Activated CD4-positive, alpha-beta memory T cell treated with anti-CD3 and anti-CD28 coated beads for 36 hours (primary cell): ENCODE measurements around the gene LRRC2. TPM values are rescaled to one million over a fixed set of nuclear protein-coding genes. Genes with fewer than 3 reads are reported as not detected.
"Not testable (repeated sequence)": the region's sequence is repeated elsewhere in the genome, so short reads cannot be mapped to it uniquely, and the experiment has no call there.

Source experiments
- CTCF ChIA-PET: fragments of 350-600 bp; sonication (Branson Sonifier 250); formaldehyde crosslinking; loops from one replicate; lab custom pipeline; 2021; ENCODE audit warnings: antibody characterized with exemption, inconsistent platforms; lab: Charles Lee
- POLR2A ChIA-PET: fragments of 350-600 bp; sonication (Branson Sonifier 250); formaldehyde crosslinking; loops from one replicate; lab custom pipeline; 2021; ENCODE audit warnings: antibody characterized with exemption; lab: Charles Lee
- DNase-seq: peaks from one replicate; pipeline ENCODE4 v3.0.0-alpha.2; 2020
- H3K27ac Mint-ChIP-seq: one replicate; pipeline ENCODE4 v1.8.0; 2021; ENCODE audit warnings: mixed read lengths
- H3K27me3 Mint-ChIP-seq: one replicate; pipeline ENCODE4 v1.8.0; 2021; ENCODE audit warnings: mixed read lengths
- H3K36me3 Mint-ChIP-seq: one replicate; pipeline ENCODE4 v1.8.0; 2021; ENCODE audit warnings: mixed read lengths
- H3K4me1 Mint-ChIP-seq: one replicate; pipeline ENCODE4 v1.8.0; 2021; ENCODE audit warnings: low read depth, mixed read lengths
- H3K4me3 Mint-ChIP-seq: one replicate; pipeline ENCODE4 v1.8.0; 2021; ENCODE audit warnings: mild to moderate bottlenecking, mixed read lengths
- H3K9me3 Mint-ChIP-seq: one replicate; pipeline ENCODE4 v1.8.0; 2021; ENCODE audit warnings: mixed read lengths
- intact Hi-C: fragments of 100-400 bp; cut with micrococcal nuclease; formaldehyde crosslinking; loops from one replicate; pipeline ENCODE4 v1.15.1; 2023
- total RNA-seq, 2 experiments: library from RNA; stranded (reverse); gene quantifications; one replicate each; pipeline ENCODE4 v1.2.3, GENCODE V29; 2021

Gene LRRC2
- total RNA-seq, 2 experiments from 2014 or later = not detected

- H3K4me1 Mint-ChIP-seq = no peaks in the 10 kb centered on the region
- no peaks in the 10 kb centered on the region for H3K9me3 Mint-ChIP-seq
- POLR2A ChIA-PET = no interaction called here
- H3K27me3 Mint-ChIP-seq = peaks cover 3% of the 10 kb centered on the region
- H3K27ac Mint-ChIP-seq = no peak overlapping the region
- H3K36me3 Mint-ChIP-seq = no peaks in the 10 kb centered on the region
- intact Hi-C loops = no loop called here
- DNase-seq = no peak
- CTCF ChIA-PET = no interaction called here
- no peak overlapping the region for H3K4me3 Mint-ChIP-seq
Observed at GRCh38 chr3:46599590-46599989, 33.5 kb upstream of the LRRC2 start.

DNA sequence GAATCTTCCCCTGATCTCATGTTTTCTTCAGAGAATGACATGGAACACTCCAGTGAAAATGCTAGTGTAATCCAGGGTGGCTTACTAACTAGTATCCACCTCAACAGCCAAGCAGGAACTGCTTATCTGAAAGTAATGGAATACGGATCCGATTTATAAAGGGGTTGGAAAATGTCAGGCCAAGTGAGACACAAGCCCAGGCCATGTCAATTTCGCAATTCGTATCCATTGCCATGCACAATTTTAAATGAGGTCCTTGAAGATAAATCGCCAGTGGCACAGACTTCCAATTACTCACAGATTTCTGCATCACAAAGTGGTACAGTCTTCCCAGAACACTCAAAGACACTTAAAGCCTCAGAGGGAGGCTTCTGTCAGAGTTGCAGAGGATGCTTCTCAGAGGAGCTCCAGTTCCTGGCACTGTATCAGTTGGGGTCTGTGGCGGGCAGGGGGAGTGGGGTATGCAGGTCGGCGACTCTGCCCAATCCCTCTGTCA lies 29.8 kb upstream of the LRRC2 start:
- DNase-seq = no peak
- no peak overlapping the region for H3K27ac Mint-ChIP-seq
- no peaks in the 10 kb centered on the region for H3K9me3 Mint-ChIP-seq
- H3K36me3 Mint-ChIP-seq = no peaks in the 10 kb centered on the region
- intact Hi-C loops = no loop called here
- H3K27me3 Mint-ChIP-seq = peaks cover 3% of the 10 kb centered on the region
- POLR2A ChIA-PET = no interaction called here
- no peaks in the 10 kb centered on the region for H3K4me1 Mint-ChIP-seq
- H3K4me3 Mint-ChIP-seq = no peak overlapping the region
- CTCF ChIA-PET = no interaction called here

- no peak overlapping the region for H3K4me3 Mint-ChIP-seq
- intact Hi-C loops = no loop called here
- no peak overlapping the region for H3K27ac Mint-ChIP-seq
- ChIA-PET POLR2A (no interaction called here), CTCF (interaction anchor here (1.4 kb wide), 1 partner anchor 106 kb away, joined by 7 read pairs; no protein-coding TSS in a partner anchor)
- DNase-seq = no peak
- no peaks in the 10 kb centered on the region for H3K36me3 Mint-ChIP-seq
- H3K9me3 Mint-ChIP-seq = no peaks in the 10 kb centered on the region
- H3K27me3 Mint-ChIP-seq = peaks cover 3% of the 10 kb centered on the region
- no peaks in the 10 kb centered on the region for H3K4me1 Mint-ChIP-seq
Observed at GRCh38 chr3:46594723-46595122, 28.6 kb upstream of the LRRC2 start.

DNA sequence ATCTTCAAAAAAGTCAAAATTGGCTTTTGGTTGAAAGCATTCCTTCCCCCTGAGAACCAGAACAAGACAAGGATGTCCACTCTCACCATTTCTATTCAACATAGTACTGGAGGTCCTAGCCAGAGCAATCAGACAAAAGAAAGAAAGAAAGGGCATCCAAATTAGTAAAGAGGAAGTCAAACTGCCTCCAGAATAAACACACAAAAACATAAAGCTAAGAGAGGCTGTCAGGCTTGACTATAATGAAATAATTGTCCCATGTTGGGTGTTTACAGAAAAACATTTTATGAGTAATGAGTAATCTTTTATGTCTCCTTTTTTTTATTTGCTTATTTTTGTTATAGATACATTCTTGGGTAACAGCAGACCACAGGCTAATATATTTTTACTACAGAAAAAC lies 27.9 kb upstream of the LRRC2 start:
- Mint-ChIP-seq H3K4me3 (no peak overlapping the region), H3K4me1 (no peaks in the 10 kb centered on the region)
- POLR2A ChIA-PET = no interaction called here

DNA sequence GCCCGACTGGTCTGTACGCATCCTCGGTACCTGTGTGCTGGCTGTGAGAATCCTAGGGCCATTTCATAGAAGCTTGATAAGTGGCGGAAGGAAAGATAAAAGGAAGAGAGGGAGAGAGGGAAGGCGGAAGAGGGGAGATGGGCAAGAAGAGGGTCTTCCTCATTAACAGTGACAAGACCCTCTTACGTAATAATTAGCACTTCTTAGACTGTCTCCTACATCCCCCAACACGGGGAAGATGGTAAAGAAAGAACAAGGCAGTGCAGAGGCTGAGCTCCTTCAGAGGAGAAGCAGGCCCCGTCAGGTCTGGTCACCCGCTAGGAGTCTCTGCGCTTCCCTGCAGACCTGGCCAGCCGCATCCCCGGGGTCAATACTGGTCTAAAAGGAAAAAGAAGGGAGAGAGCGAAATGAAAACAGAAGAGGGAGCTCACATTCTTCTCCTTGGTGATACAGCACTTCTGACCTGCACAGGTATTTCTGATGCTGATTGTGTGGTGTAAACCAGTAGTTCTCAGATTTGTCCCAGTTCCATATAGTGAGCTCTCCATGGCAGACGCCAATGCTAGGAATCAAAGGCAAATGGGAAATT lies 27.3 kb upstream of the LRRC2 start:
- CTCF ChIA-PET = interaction anchor here (1.4 kb wide), 1 partner anchor 105 kb away, joined by 7 read pairs; no protein-coding TSS in a partner anchor
- H3K9me3 Mint-ChIP-seq = no peaks in the 10 kb centered on the region

More for the DNA sequence above, 27.9 kb upstream of the LRRC2 start:
- H3K27ac Mint-ChIP-seq = no peak overlapping the region
- peaks cover 3% of the 10 kb centered on the region for H3K27me3 Mint-ChIP-seq
- no peaks in the 10 kb centered on the region for H3K36me3 Mint-ChIP-seq
- intact Hi-C loops = no loop called here
- H3K9me3 Mint-ChIP-seq = no peaks in the 10 kb centered on the region
- CTCF ChIA-PET = interaction anchor here (1.4 kb wide), 1 partner anchor 105 kb away, joined by 7 read pairs; no protein-coding TSS in a partner anchor
- no peak for DNase-seq

GRCh38 chr3:46587268-46587667 lies 21.2 kb upstream of the LRRC2 start:
- DNase-seq, intact Hi-C loops, H3K27ac Mint-ChIP-seq, H3K9me3 Mint-ChIP-seq, POLR2A ChIA-PET, H3K4me3 Mint-ChIP-seq, H3K4me1 Mint-ChIP-seq, H3K27me3 Mint-ChIP-seq, H3K36me3 Mint-ChIP-seq: not testable (repeated sequence)
- CTCF ChIA-PET = interaction anchor here (1.7 to 2.0 kb wide), 2 partner anchors 43 to 99 kb away, joined by 5 read pairs; no protein-coding TSS in a partner anchor

More for the DNA sequence above, 27.3 kb upstream of the LRRC2 start:
- H3K27me3 Mint-ChIP-seq = peaks cover 5% of the 10 kb centered on the region
- intact Hi-C loops = no loop called here
- no peak overlapping the region for H3K27ac Mint-ChIP-seq
- no peak for DNase-seq
- no peak overlapping the region for H3K4me3 Mint-ChIP-seq
- no peaks in the 10 kb centered on the region for H3K36me3 Mint-ChIP-seq
- POLR2A ChIA-PET = no interaction called here
- H3K4me1 Mint-ChIP-seq = no peaks in the 10 kb centered on the region

DNA sequence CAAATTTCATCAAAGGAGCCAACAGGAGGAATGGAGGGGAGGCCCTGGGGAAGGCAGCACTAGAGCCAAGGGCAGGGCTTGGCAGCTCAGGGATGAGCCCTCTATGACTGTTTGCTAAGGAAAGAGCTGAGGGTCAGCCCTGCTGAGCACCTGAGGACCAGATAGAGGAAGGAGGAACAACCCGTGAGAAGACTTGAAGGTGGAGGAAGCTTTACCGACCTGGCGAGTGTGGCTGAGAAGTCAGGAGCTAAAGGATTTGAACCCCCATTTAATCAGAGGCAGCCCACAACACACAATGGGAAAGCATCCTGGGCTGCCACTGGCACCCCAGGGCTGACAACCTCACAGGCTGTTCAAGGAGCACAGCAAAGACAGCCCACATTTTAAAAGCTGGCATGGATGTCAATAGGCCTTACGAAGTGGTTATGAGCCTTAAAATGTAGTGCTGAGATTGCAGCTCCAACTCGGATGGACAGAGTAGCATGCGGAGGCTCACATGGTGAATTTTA lies 20.7 kb upstream of the LRRC2 start:
- H3K36me3 Mint-ChIP-seq = no peaks in the 10 kb centered on the region
- no peak for DNase-seq
- no peak overlapping the region for H3K4me3 Mint-ChIP-seq
- peaks cover 5% of the 10 kb centered on the region for H3K27me3 Mint-ChIP-seq
- H3K27ac Mint-ChIP-seq = no peak overlapping the region
- ChIA-PET CTCF (interaction anchor here (1.7 to 2.0 kb wide), 2 partner anchors 43 to 98 kb away, joined by 5 read pairs; no protein-coding TSS in a partner anchor), POLR2A (no interaction called here)
- H3K4me1 Mint-ChIP-seq = peaks cover 4% of the 10 kb centered on the region
- intact Hi-C loops = no loop called here
- H3K9me3 Mint-ChIP-seq = no peaks in the 10 kb centered on the region

- Mint-ChIP-seq H3K9me3 (no peaks in the 10 kb centered on the region), H3K27ac (no peak overlapping the region), H3K27me3 (peaks cover 5% of the 10 kb centered on the region), H3K4me1 (peaks cover 4% of the 10 kb centered on the region), H3K36me3 (no peaks in the 10 kb centered on the region), H3K4me3 (no peak overlapping the region)
- DNase-seq = no peak
- POLR2A ChIA-PET = no interaction called here
- intact Hi-C loops = no loop called here
- CTCF ChIA-PET = interaction anchor here (1.7 to 2.0 kb wide), 2 partner anchors 44 to 98 kb away, joined by 5 read pairs; no protein-coding TSS in a partner anchor
Observed at GRCh38 chr3:46585799-46586693, 19.9 kb upstream of the LRRC2 start.

DNA sequence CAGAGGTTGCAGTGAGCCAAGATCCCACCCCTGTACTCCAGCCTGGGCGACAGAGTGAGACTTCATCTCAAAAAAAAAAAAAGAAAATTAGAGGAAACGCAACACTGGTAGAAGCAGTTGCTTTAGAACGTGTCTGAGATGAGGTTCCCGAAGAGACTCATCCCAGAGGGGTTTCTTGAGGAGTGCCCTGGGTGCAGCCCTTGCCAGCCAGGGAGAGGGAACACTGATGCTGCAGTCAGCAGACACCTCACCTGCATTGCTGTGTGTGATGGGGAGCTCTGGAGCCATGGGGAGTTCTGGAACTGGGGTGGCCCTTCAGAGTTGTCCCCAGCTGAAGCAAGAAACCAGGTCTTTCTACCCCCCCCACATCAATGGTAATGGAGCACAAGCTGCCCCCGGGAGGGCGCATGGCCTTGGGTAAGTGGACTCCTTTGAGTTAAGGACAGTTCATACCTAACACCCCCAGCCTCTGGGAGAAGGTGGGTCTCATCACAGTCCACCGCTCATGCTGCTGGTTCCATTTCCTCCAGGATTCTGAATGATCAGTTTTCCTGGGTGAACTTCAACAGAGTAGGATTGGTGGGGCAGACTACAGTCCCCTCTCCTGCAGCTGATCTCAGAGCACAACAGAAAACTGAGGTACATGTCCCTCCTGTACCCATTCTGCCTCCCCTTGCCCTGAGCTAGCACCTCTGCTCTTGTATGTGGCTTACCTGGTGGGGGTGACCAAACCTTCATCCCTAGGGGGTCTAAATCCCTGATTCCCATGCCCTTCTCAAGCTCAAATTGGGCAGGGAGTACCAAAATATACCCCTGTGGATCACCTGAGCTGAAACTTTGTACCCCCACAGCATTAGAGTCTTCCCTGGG lies 18.7 kb upstream of the LRRC2 start:
- peaks cover 4% of the 10 kb centered on the region for H3K4me1 Mint-ChIP-seq
- no peaks in the 10 kb centered on the region for H3K36me3 Mint-ChIP-seq
- ChIA-PET CTCF (interaction anchor here (1.3 kb wide), 1 partner anchor 96 kb away, joined by 5 read pairs; no protein-coding TSS in a partner anchor), POLR2A (no interaction called here)
- H3K27ac Mint-ChIP-seq = no peak overlapping the region
- H3K4me3 Mint-ChIP-seq = no peak overlapping the region
- no peaks in the 10 kb centered on the region for H3K9me3 Mint-ChIP-seq
- H3K27me3 Mint-ChIP-seq = peaks cover 5% of the 10 kb centered on the region
- intact Hi-C loops = no loop called here
- no peak for DNase-seq

DNA sequence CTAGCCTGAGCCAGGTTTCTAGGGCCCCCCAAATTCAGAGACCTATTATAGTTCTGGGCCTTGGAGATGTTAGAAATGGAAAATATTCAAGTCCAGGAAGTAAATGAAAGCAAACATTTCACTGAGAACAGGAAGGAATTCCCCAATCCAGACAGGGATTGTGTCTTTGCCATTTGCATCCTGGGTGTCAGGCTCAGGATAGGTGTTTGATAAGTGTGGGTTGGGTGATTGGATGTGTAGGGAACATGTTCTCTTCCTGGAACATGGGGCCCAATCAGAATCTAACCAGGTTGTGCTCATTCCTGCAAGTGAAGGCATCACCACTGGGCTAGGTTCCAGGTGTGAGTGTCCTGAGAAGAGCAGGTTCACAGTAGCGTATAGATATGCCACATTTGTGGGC lies 14.6 kb upstream of the LRRC2 start:
- Mint-ChIP-seq H3K36me3 (no peaks in the 10 kb centered on the region), H3K27ac (no peak overlapping the region), H3K4me3 (no peak overlapping the region), H3K9me3 (no peaks in the 10 kb centered on the region), H3K27me3 (no peaks in the 10 kb centered on the region), H3K4me1 (peaks cover 3% of the 10 kb centered on the region)
- DNase-seq = no peak
- ChIA-PET CTCF (no interaction called here), POLR2A (no interaction called here)
- intact Hi-C loops = no loop called here

GRCh38 chr3:46579756-46580286 lies 13.7 kb upstream of the LRRC2 start:
- Mint-ChIP-seq H3K27me3 (no peaks in the 10 kb centered on the region), H3K36me3 (no peaks in the 10 kb centered on the region), H3K9me3 (no peaks in the 10 kb centered on the region), H3K4me1 (peaks cover 3% of the 10 kb centered on the region), H3K27ac (no peak overlapping the region), H3K4me3 (no peak overlapping the region)
- intact Hi-C loops = no loop called here
- POLR2A ChIA-PET = no interaction called here
- DNase-seq = no peak
- CTCF ChIA-PET = interaction anchor here (0.6 kb wide), 1 partner anchor 47 kb away, joined by 3 read pairs; no protein-coding TSS in a partner anchor
